GM21717 (cell line): Measurements from ENCODE around the gene PLEKHH1.

Source experiments
- ATAC-seq: cut with Tn5 transposase; IDR thresholded peaks from one replicate; pipeline ENCODE4 v1.9.1; 2021; ENCODE audit warnings: mild to moderate bottlenecking, moderate library complexity; ENCODE audit not compliant: unreplicated experiment

Gene PLEKHH1

GRCh38 chr14:67532998-67533753 lies at the start of gene PLEKHH1:
PLEKHH1 (plus strand) TSS chr14:67533290; CDS start chr14:67541868, 8,578 bp downstream.
- ATAC-seq = peak; percentile 62

GRCh38 chr14:67483579-67484285 lies 49.4 kb upstream of the PLEKHH1 start:
- ATAC-seq = no peak

- no peak for ATAC-seq
These were observed 47.5 kb upstream of the PLEKHH1 start for GRCh38 chr14:67485501-67486095.

- no peak for ATAC-seq
These were observed 46.2 kb upstream of the PLEKHH1 start for GRCh38 chr14:67486890-67487289.

- no peak for ATAC-seq
These were observed 45.8 kb upstream of the PLEKHH1 start for GRCh38 chr14:67487332-67487731.

GRCh38 chr14:67487937-67488893 lies 44.9 kb upstream of the PLEKHH1 start, which contains the start of gene TMEM229B:
TMEM229B (minus strand) TSS chr14:67488721; CDS start chr14:67473923, 14,798 bp downstream.
- peak; percentile 92 for ATAC-seq

- ATAC-seq = no peak
These were observed 42.9 kb upstream of the PLEKHH1 start for GRCh38 chr14:67490196-67490595.

- ATAC-seq = no peak
These were observed 41.8 kb upstream of the PLEKHH1 start for GRCh38 chr14:67491285-67491684.

- no peak for ATAC-seq
These were observed 41.2 kb upstream of the PLEKHH1 start for GRCh38 chr14:67491741-67492507.

- ATAC-seq = no peak
These were observed 40.6 kb upstream of the PLEKHH1 start for GRCh38 chr14:67492538-67492937.

GRCh38 chr14:67493092-67493717 lies 39.9 kb upstream of the PLEKHH1 start:
- no peak for ATAC-seq

GRCh38 chr14:67495827-67496226 lies 37.3 kb upstream of the PLEKHH1 start:
- ATAC-seq = no peak

- no peak for ATAC-seq
These were observed 35.9 kb upstream of the PLEKHH1 start for GRCh38 chr14:67497216-67497615.

GRCh38 chr14:67497716-67498115 lies 35.4 kb upstream of the PLEKHH1 start:
- ATAC-seq = no peak

GRCh38 chr14:67500981-67501380 lies 32.1 kb upstream of the PLEKHH1 start:
- no peak for ATAC-seq

- ATAC-seq = no peak
These were observed 31.4 kb upstream of the PLEKHH1 start for GRCh38 chr14:67501670-67502069.

GRCh38 chr14:67502867-67503266 lies 30.2 kb upstream of the PLEKHH1 start:
- ATAC-seq = no peak

- no peak for ATAC-seq
These were observed 29.8 kb upstream of the PLEKHH1 start for GRCh38 chr14:67503331-67503730.

- no peak for ATAC-seq
These were observed 27.8 kb upstream of the PLEKHH1 start for GRCh38 chr14:67505254-67505653.
